Adrenal gland (tissue), 12 donors: ENCODE measurements around the gene CEP112. TPM values are rescaled to one million over a fixed set of nuclear protein-coding genes. Genes with fewer than 3 reads are reported as not detected.

Source experiments
- DNase-seq, 7 donors: peaks; one replicate each; pipeline ENCODE4 v3.0.0-alpha.2; 2019 to 2020
- H3K27ac ChIP-seq, 5 donors: fragments of 200-600 bp; sonication (generic) in 4 of 5; 1 replicate in 3 of 5; 2 replicates in 2 of 5; pipeline versions ENCODE4 v1.5.1 to v1.8.0; 2016 to 2020; ENCODE audit warnings: mild to moderate bottlenecking in 1 of 5
- H3K27me3 ChIP-seq: fragments of 200-600 bp; 2 replicates; pipeline ENCODE4 v1.8.0; 2021
- H3K36me3 ChIP-seq, 2 donors: fragments of 200-600 bp; replicated peaks in 1 of 2; 1 replicate in 1 of 2; 2 replicates in 1 of 2; pipeline versions ENCODE4 v1.5.1 to v1.8.0; 2018 to 2022
- H3K4me1 ChIP-seq, 2 donors: fragments of 200-600 bp; replicated peaks in 1 of 2; 1 replicate in 1 of 2; 2 replicates in 1 of 2; pipeline versions ENCODE4 v1.5.1 to v1.8.0; 2018 to 2021
- H3K4me3 ChIP-seq, 4 donors: fragments of 200-600 bp; sonication (generic) in 3 of 4; one replicate each; pipeline ENCODE4 v1.5.1; 2016 to 2018
- H3K9me3 ChIP-seq, 3 donors: fragments of 200-600 bp; sonication (generic) in 1 of 3; replicated peaks in 1 of 3; 1 replicate in 2 of 3; 2 replicates in 1 of 3; pipeline versions ENCODE4 v1.5.1 to v1.8.0; 2016 to 2021
- POLR2A ChIP-seq, 2 donors: fragments of 450-650 bp; IDR thresholded peaks; one replicate each; pipeline ENCODE4 v1.6.1; 2017; ENCODE audit warnings: antibody characterized with exemption in 2 of 2, mild to moderate bottlenecking in 2 of 2, moderate library complexity in 1 of 2
- WGBS, 4 donors: extraction: QIAGEN DNeasy Blood & Tissue Kit in 2 of 4; methylation state at CpG; one replicate each; pipeline versions ENCODE4 v1.1.5 to v1.1.7; 2013 to 2017; 5-methylcytosine and 5-hydroxymethylcytosine counted together
- intact Hi-C, 2 donors: fragments of 100-400 bp; cut with DNase I; formaldehyde crosslinking; loops; one replicate each; pipeline versions ENCODE4 v1.14.1 to v1.15.0; 2022 to 2023
- polyA plus RNA-seq, 3 donors: library from polyadenylated mRNA; stranded (reverse); fragments of 200-250 nt in 2 of 3; fragments of 350-450 nt in 1 of 3; fragmentation: Illumina TruSeq in 1 of 3; extraction: RNeasy Lipid Tissue Mini Kit (QIAGEN cat#74804) in 1 of 3; gene quantifications; one replicate each; pipeline ENCODE4 v1.2.3, GENCODE V29; 2013 to 2014
- total RNA-seq, 9 donors: library from RNA; depleted of rRNA in 4 of 9; stranded (reverse); fragments of >200 nt in 4 of 9; fragments of 120-200 nt in 1 of 9; fragmentation: NEBNext Ultra II Directional in 1 of 9; extraction: Animal tissue kit (Norgen Biotek cat#: 25700) in 1 of 9; gene quantifications; one replicate each; pipeline versions ENCODE4 v1.1.0 to v1.2.4, GENCODE V29; 2013 to 2023
- TF ChIP-seq, protein P1 (sequence below), 6 experiments: fragments of 450-650 bp in 4 of 6; fragments of 200-600 bp in 2 of 6; sonication (generic) in 1 of 6; IDR thresholded peaks; 1 replicate in 5 of 6; 2 replicates in 1 of 6; pipeline versions ENCODE4 v1.5.1 to v1.8.0; 2016 to 2021; ENCODE audit warnings: antibody characterized with exemption in 6 of 6, mild to moderate bottlenecking in 2 of 6, moderate library complexity in 1 of 6
- donor health status: healthy with polysubstance abuse.
- donor health status: Bipolar disorder and iron deficiency.
- donor health status: DM: yes; HTN: yes; CAD: no.
- donor health status: DM: no; HTN: no; CAD: no.
- donor health status: DM: no; HTN: no; CAD: no.
- donor health status: DM: yes; HTN: yes; CAD: no.

The CEP112 gene
- total and polyA plus RNA-seq, 12 donors: 4.2 to 24.1 (median 9.6) TPM

DNA sequence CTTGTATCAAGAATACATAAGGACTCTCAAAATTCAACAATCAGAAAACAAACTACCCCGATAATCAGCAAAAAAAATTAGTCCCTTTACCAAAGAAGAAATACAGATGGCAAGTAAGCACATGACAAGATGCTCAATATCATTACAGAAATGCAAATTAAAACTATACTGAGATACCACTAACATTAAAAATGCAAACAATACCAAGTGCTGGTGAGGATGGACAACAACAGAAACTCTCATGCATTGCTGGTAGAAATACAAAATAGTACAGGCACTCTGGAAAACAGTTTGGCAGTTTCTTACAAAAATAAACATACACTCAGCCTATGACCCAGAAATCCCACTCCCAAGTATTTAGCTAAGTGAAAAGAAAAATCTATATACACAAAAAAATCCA lies 7.5 kb downstream of the CEP112 start:
- no peak for TF ChIP-seq POLR2A (IDR thresholded peaks at IDR 0.05)
- TF ChIP-seq, protein P1, sequence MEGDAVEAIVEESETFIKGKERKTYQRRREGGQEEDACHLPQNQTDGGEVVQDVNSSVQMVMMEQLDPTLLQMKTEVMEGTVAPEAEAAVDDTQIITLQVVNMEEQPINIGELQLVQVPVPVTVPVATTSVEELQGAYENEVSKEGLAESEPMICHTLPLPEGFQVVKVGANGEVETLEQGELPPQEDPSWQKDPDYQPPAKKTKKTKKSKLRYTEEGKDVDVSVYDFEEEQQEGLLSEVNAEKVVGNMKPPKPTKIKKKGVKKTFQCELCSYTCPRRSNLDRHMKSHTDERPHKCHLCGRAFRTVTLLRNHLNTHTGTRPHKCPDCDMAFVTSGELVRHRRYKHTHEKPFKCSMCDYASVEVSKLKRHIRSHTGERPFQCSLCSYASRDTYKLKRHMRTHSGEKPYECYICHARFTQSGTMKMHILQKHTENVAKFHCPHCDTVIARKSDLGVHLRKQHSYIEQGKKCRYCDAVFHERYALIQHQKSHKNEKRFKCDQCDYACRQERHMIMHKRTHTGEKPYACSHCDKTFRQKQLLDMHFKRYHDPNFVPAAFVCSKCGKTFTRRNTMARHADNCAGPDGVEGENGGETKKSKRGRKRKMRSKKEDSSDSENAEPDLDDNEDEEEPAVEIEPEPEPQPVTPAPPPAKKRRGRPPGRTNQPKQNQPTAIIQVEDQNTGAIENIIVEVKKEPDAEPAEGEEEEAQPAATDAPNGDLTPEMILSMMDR (IDR thresholded peaks at IDR 0.05): no peak
- Histone ChIP-seq H3K36me3 (no peaks in the 10 kb centered on the region), H3K4me1 (no peaks in the 10 kb centered on the region), H3K27me3 (no peaks in the 10 kb centered on the region), H3K9me3 (no peaks in the 10 kb centered on the region), H3K27ac (no peak overlapping the region), H3K4me3 (no peak overlapping the region)
- intact Hi-C loops: no loop called here
- no peak for DNase-seq
- 90 to 100% (median 100%) methylated on average over 1 of the region's 1 CpG for WGBS, 4 donors

DNA sequence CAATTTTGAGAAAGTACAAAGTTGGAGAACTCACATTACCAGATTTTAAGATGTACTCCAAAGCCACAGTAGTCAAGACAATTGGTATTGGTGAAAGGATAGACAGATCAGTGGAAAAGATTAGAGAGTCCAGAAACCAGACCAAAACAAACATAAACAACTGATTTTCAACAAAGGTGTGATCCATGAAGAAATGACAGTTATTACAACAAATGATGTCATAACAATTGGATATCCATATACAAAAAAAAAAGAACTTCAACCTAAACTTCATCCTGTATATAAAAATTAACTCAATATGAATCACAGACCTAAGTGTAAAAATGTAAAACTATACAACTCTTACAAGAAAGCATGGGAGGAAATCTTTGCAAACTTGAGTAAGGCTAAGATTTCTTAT lies 8.4 kb downstream of the CEP112 start:
- Histone ChIP-seq H3K27me3 (no peaks in the 10 kb centered on the region), H3K27ac (no peak overlapping the region), H3K9me3 (no peaks in the 10 kb centered on the region), H3K4me1 (no peaks in the 10 kb centered on the region), H3K36me3 (no peaks in the 10 kb centered on the region), H3K4me3 (no peak overlapping the region)
- TF ChIP-seq POLR2A (IDR thresholded peaks at IDR 0.05): no peak
- TF ChIP-seq, protein P1 (IDR thresholded peaks at IDR 0.05): no peak
- DNase-seq: no peak
- intact Hi-C loops: no loop called here

DNA sequence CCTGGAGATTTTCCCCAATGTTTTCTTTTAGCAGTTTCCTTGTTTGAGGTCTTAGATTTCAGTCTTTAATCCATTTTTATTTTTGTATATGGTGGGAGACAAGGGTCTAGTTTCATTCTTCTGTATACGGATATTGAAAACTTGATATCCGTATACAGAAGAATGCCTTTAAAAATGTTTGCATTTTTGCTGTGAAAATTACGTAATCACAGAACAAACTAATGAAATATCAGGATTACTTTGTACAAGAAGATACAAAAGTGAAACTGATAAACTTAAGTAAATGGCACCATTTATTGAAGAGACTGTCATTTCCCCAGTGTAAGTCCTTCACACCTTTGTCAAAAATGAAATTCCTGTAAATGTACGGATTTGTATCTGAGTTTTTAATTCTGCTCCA lies 13.3 kb downstream of the CEP112 start:
- H3K4me3 ChIP-seq: no peak overlapping the region
- H3K4me1 ChIP-seq: no peaks in the 10 kb centered on the region
- no peaks in the 10 kb centered on the region for H3K9me3 ChIP-seq
- DNase-seq: no peak
- H3K27me3 ChIP-seq: no peaks in the 10 kb centered on the region
- intact Hi-C loops: no loop called here
- no peaks in the 10 kb centered on the region for H3K36me3 ChIP-seq
- TF ChIP-seq, protein P1 (IDR thresholded peaks at IDR 0.05): no peak
- TF ChIP-seq POLR2A (IDR thresholded peaks at IDR 0.05): no peak
- WGBS, 4 donors: 96 to 99% (median 98%) methylated on average over 4 of the region's 4 CpGs
- no peak overlapping the region for H3K27ac ChIP-seq

DNA sequence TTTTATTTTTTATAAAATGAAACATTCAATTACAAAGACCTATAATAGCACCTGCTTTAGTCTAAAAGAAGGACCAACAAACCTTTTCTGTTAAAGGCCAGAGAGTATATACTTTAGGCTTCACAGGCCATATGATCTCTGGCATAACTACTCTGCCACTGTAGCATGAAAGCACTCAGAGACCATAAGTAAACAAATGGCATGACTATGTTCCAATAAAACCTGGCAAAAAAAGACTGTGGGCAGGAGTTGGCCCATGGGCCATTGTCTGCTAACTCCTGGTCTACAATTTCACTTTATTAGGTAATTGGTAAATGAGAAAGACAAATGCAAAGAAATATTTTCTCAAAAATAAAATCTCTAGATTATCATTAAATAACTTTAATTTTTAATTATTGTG lies 14.9 kb downstream of the CEP112 start:
- no peak for DNase-seq
- Histone ChIP-seq H3K27me3 (no peaks in the 10 kb centered on the region), H3K4me1 (no peaks in the 10 kb centered on the region), H3K27ac (no peak overlapping the region), H3K9me3 (no peaks in the 10 kb centered on the region), H3K4me3 (no peak overlapping the region), H3K36me3 (no peaks in the 10 kb centered on the region)
- intact Hi-C loops: no loop called here
- TF ChIP-seq, protein P1 (IDR thresholded peaks at IDR 0.05): no peak
- no peak for TF ChIP-seq POLR2A (IDR thresholded peaks at IDR 0.05)
